Motor neuron (in vitro differentiated cells): Measurements from ENCODE around the gene PNPLA4. TPM values are rescaled to one million over a fixed set of nuclear protein-coding genes. Genes with fewer than 3 reads are reported as not detected.

Experiments used
- ATAC-seq, 8 experiments: fragments of 200-7000 bp; cut with Tn5 transposase; replicated peaks in 6 of 8; 2 replicates each; pipeline ENCODE4 v1.8.0; 2021; ENCODE audit warnings: mild to moderate bottlenecking in 8 of 8, moderate library complexity in 8 of 8
- H3K27ac ChIP-seq, 2 donors: fragments of 250-450 bp; sonication (Bioruptor Pico); 2 replicates each; pipeline ENCODE4 v1.9.0; 2021; ENCODE audit warnings: antibody characterized with exemption in 2 of 2, mild to moderate bottlenecking in 2 of 2, moderate library complexity in 1 of 2
- H3K4me1 ChIP-seq, 2 donors: fragments of 250-450 bp; sonication (Bioruptor Pico); replicated peaks in 1 of 2; 2 replicates each; pipeline ENCODE4 v1.6.1; 2021; ENCODE audit warnings: antibody characterized with exemption in 2 of 2, mild to moderate bottlenecking in 2 of 2, moderate library complexity in 1 of 2
- H3K4me3 ChIP-seq, 5 donors: fragments of 250-450 bp; sonication (Bioruptor Pico); 2 replicates each; pipeline ENCODE4 v1.9.0; 2021; ENCODE audit warnings: antibody characterized with exemption in 5 of 5, mild to moderate bottlenecking in 5 of 5, moderate library complexity in 4 of 5
- WGBS, 10 experiments: fragments of 450-650 bp; shearing (Covaris generic); methylation state at CpG; one replicate each; pipeline ENCODE4 v1.0.0; 2022; 5-methylcytosine and 5-hydroxymethylcytosine counted together
- in situ Hi-C, 9 experiments: fragments of 400-800 bp; cut with MboI; loops; one replicate each; pipeline ENCODE4 v1.15.0; 2021; ENCODE audit warnings: low sequenced_read_pairs in 9 of 9, low pct_unique_long_range_greater_than_20kb in 2 of 9; ENCODE audit not compliant: unreplicated experiment in 9 of 9
- total RNA-seq, 8 experiments: library from RNA; unstranded; fragments of 300-600 nt; gene quantifications; 2 replicates each; pipeline versions ENCODE4 v1.2.3 to v1.2.4, GENCODE V29; 2022

Gene PNPLA4
- total RNA-seq = 10 to 100 TPM in 4 of 8 experiments, 1 to 10 TPM in 3, not detected in 1; 9.2 to 17.0 (median 10.8) TPM

- H3K27ac ChIP-seq = peak within 1 kb of the TSS; percentile 83 to 85
- ATAC-seq = peak; percentile 92 to 96 (median 94)
These were observed at the start of gene PNPLA4 for GRCh38 chrX:7927259-7928167. PNPLA4 (minus strand) TSS chrX:7927413; CDS start chrX:7926119, 1,294 bp downstream.

GRCh38 chrX:7972586-7972985 lies 45.4 kb upstream of the PNPLA4 start:
- no peaks in the 10 kb centered on the region for H3K4me1 ChIP-seq
- H3K4me3 ChIP-seq = no peak overlapping the region
- 0 to 90% methylated on average over 1 of the region's 2 CpGs; no CpG with 5 or more reads in 8 of the 10 experiments for WGBS, 10 experiments
- in situ Hi-C loops = no loop called here
- ATAC-seq = peak in 5 of 8 experiments; percentile 43 to 70 (median 57)
- H3K27ac ChIP-seq = no peak overlapping the region

More at GRCh38 chrX:7927259-7928167, at the start of gene PNPLA4:
- WGBS, 10 experiments = 0 to 87% (median 6%) methylated on average over 1 to 11 of the region's 52 CpGs; no CpG with 5 or more reads in 3 of the 10 experiments
- Histone ChIP-seq H3K4me3 (peak within 1 kb of the TSS; percentile 42 to 65 (median 54)), H3K4me1 (peaks cover 6 to 8% of the 10 kb centered on the region in 2 donors)
- in situ Hi-C loops = no loop called here

- Histone ChIP-seq H3K4me3 (no peak overlapping the region), H3K27ac (no peak overlapping the region), H3K4me1 (no peaks in the 10 kb centered on the region)
- in situ Hi-C loops = no loop called here
- whole genome bisulfite sequencing, 10 experiments = 19 to 95% (median 41%) methylated on average over 3 to 4 of the region's 4 CpGs; no CpG with 5 or more reads in 7 of the 10 experiments
- no peak for ATAC-seq
These were observed 43.2 kb upstream of the PNPLA4 start for GRCh38 chrX:7970428-7970827.

- ATAC-seq = no peak
- H3K27ac ChIP-seq = no peak overlapping the region
- in situ Hi-C loops = no loop called here
- 0 to 100% (median 95%) methylated on average over 1 to 4 of the region's 5 CpGs; no CpG with 5 or more reads in 3 of the 10 experiments for WGBS, 10 experiments
- no peak overlapping the region for H3K4me3 ChIP-seq
- H3K4me1 ChIP-seq = no peaks in the 10 kb centered on the region
These were observed 38.2 kb upstream of the PNPLA4 start for GRCh38 chrX:7965436-7965835.

GRCh38 chrX:7960246-7960645 lies 33.0 kb upstream of the PNPLA4 start:
- no peak for ATAC-seq
- H3K4me1 ChIP-seq = no peaks in the 10 kb centered on the region
- no peak overlapping the region for H3K27ac ChIP-seq
- in situ Hi-C loops = no loop called here
- H3K4me3 ChIP-seq = no peak overlapping the region
- 0 to 60% (median 33%) methylated on average over 1 of the region's 1 CpG; no CpG with 5 or more reads in 1 of the 10 experiments for WGBS, 10 experiments

GRCh38 chrX:7953446-7953845 lies 26.2 kb upstream of the PNPLA4 start:
- no peaks in the 10 kb centered on the region for H3K4me1 ChIP-seq
- ATAC-seq = no peak
- WGBS, 10 experiments = 0 to 81% (median 37%) methylated on average over 2 to 4 of the region's 5 CpGs; no CpG with 5 or more reads in 6 of the 10 experiments

GRCh38 chrX:7950865-7951264 lies 23.7 kb upstream of the PNPLA4 start:
- no peak for ATAC-seq
- 32 to 67% methylated on average over 1 to 2 of the region's 2 CpGs; no CpG with 5 or more reads in 8 of the 10 experiments for WGBS, 10 experiments
- H3K4me1 ChIP-seq = no peaks in the 10 kb centered on the region
- H3K27ac ChIP-seq = no peak overlapping the region
- in situ Hi-C loops = no loop called here
- no peak overlapping the region for H3K4me3 ChIP-seq

More at GRCh38 chrX:7953446-7953845, 26.2 kb upstream of the PNPLA4 start:
- in situ Hi-C loops = no loop called here
- Histone ChIP-seq H3K27ac (no peak overlapping the region), H3K4me3 (no peak overlapping the region)

GRCh38 chrX:7948483-7948882 lies 21.3 kb upstream of the PNPLA4 start:
- in situ Hi-C loops = no loop called here
- H3K4me1 ChIP-seq = no peaks in the 10 kb centered on the region
- H3K27ac ChIP-seq = no peak overlapping the region
- ATAC-seq = no peak
- H3K4me3 ChIP-seq = no peak overlapping the region
- WGBS, 10 experiments = 80 to 100% (median 93%) methylated on average over 1 to 3 of the region's 3 CpGs; no CpG with 5 or more reads in 7 of the 10 experiments

- Histone ChIP-seq H3K4me1 (no peaks in the 10 kb centered on the region), H3K27ac (no peak overlapping the region), H3K4me3 (no peak overlapping the region)
- ATAC-seq = no peak
- WGBS, 10 experiments = 0% methylated on average over 1 of the region's 2 CpGs; no CpG with 5 or more reads in 9 of the 10 experiments
- in situ Hi-C loops = no loop called here
These were observed 19.7 kb upstream of the PNPLA4 start for GRCh38 chrX:7946960-7947359.

- ATAC-seq = peak in 1 of 8 experiments; percentile 17
- no peak overlapping the region for H3K27ac ChIP-seq
- H3K4me3 ChIP-seq = no peak overlapping the region
- no peaks in the 10 kb centered on the region for H3K4me1 ChIP-seq
- 20 to 100% (median 97%) methylated on average over 1 to 5 of the region's 6 CpGs; no CpG with 5 or more reads in 6 of the 10 experiments for WGBS, 10 experiments
- in situ Hi-C loops = no loop called here
These were observed 16.5 kb upstream of the PNPLA4 start for GRCh38 chrX:7943600-7944245.

- in situ Hi-C loops = no loop called here
- Histone ChIP-seq H3K4me1 (no peaks in the 10 kb centered on the region), H3K27ac (no peak overlapping the region), H3K4me3 (no peak overlapping the region)
- WGBS, 10 experiments = 0 to 40% (median 14%) methylated on average over 1 to 2 of the region's 3 CpGs; no CpG with 5 or more reads in 5 of the 10 experiments
- ATAC-seq = peak in 5 of 8 experiments; percentile 13 to 39 (median 32)
These were observed 14.3 kb upstream of the PNPLA4 start for GRCh38 chrX:7941390-7942042.

- in situ Hi-C loops = no loop called here
- ATAC-seq = no peak
These were observed 6.8 kb upstream of the PNPLA4 start for GRCh38 chrX:7934026-7934425.

More at GRCh38 chrX:7934026-7934425, 6.8 kb upstream of the PNPLA4 start:
- Histone ChIP-seq H3K4me3 (no peak overlapping the region), H3K27ac (no peak overlapping the region), H3K4me1 (no peaks in the 10 kb centered on the region)
- 69 to 100% (median 93%) methylated on average over 1 to 2 of the region's 2 CpGs; no CpG with 5 or more reads in 7 of the 10 experiments for WGBS, 10 experiments
